LNCaP clone FGC (cell line): ENCODE data around the gene TNFRSF8.

Source experiments
- DNase-seq: peaks from one replicate; pipeline ENCODE4 v3.0.0-alpha.2; 2011; ENCODE audit warnings: low read depth
- H3K4me3 ChIP-seq: 2 replicates; pipeline ENCODE4 v1.5.1; 2011; ENCODE audit warnings: mild to moderate bottlenecking, low read depth, low read length, control low read depth
- CTCF ChIP-seq: IDR thresholded peaks from 2 replicates; pipeline ENCODE4 v1.5.1; 2012; ENCODE audit warnings: mild to moderate bottlenecking; ENCODE audit not compliant: control insufficient read depth, insufficient read depth; ENCODE audit errors: extremely low read depth

TNFRSF8 gene

GRCh38 chr1:12136916-12137610 is 74.0 kb downstream of the TNFRSF8 start:
- no peak overlapping the region for H3K4me3 ChIP-seq
- no peak for TF ChIP-seq CTCF
- DNase-seq: no peak

GRCh38 chr1:12138196-12139168 is 75.4 kb downstream of the TNFRSF8 start:
- no peak for TF ChIP-seq CTCF
- DNase-seq: no peak
- no peak overlapping the region for H3K4me3 ChIP-seq

- no peak for TF ChIP-seq CTCF
- DNase-seq: no peak
- no peak overlapping the region for H3K4me3 ChIP-seq
These were observed 76.9 kb downstream of the TNFRSF8 start for GRCh38 chr1:12140016-12140415.

- TF ChIP-seq CTCF: no peak
- no peak overlapping the region for H3K4me3 ChIP-seq
- DNase-seq: no peak
These were observed 77.5 kb downstream of the TNFRSF8 start for GRCh38 chr1:12140515-12141162.

- TF ChIP-seq CTCF: no peak
- H3K4me3 ChIP-seq: no peak overlapping the region
- DNase-seq: no peak
These were observed 78.2 kb downstream of the TNFRSF8 start for GRCh38 chr1:12141163-12141850.

- no peak for TF ChIP-seq CTCF
- DNase-seq: no peak
- no peak overlapping the region for H3K4me3 ChIP-seq
These were observed 79.2 kb downstream of the TNFRSF8 start for GRCh38 chr1:12142141-12142823.
